H1 (cell line): Measurements from ENCODE around the gene NPHS2. TPM values are rescaled to one million over a fixed set of nuclear protein-coding genes. Genes with fewer than 3 reads are reported as not detected.

ENCODE experiments used
- CTCF ChIA-PET: fragments of 300-600 bp; sonication (Branson Sonifier 250); formaldehyde crosslinking; loops from one replicate; lab custom pipeline; 2021; ENCODE audit not compliant: partially characterized antibody; lab: Charles Lee
- POLR2A ChIA-PET: fragments of 300-600 bp; sonication (Branson Sonifier 250); formaldehyde crosslinking; loops from one replicate; lab custom pipeline; 2021; ENCODE audit warnings: inconsistent platforms; ENCODE audit not compliant: partially characterized antibody; lab: Charles Lee
- DNase-seq, 2 experiments: peaks; one replicate each; pipeline versions ENCODE4 v3.0.0 to v3.0.0-alpha.2; 2010 to 2022; ENCODE audit warnings: low spot score in 2 of 2, low read depth in 1 of 2, mixed read lengths in 1 of 2
- FAIRE-seq: peaks from 2 replicates; lab custom pipeline; 2011; peaks lifted over from hg19 to GRCh38; lab: Jason Lieb, UNC
- H2AFZ ChIP-seq: 2 replicates; pipeline ENCODE4 v1.8.1; 2012; ENCODE audit warnings: low read length, inconsistent platforms
- H2AK5ac ChIP-seq: 2 replicates; pipeline ENCODE4 v1.6.1; 2013; ENCODE audit warnings: low read depth, low read length
- H2BK120ac ChIP-seq: replicated peaks from 2 replicates; pipeline ENCODE3; 2013; ENCODE audit warnings: low read depth, low read length, inconsistent platforms
- H2BK12ac ChIP-seq: 2 replicates; pipeline ENCODE4 v1.6.1; 2013; ENCODE audit warnings: low read depth, low read length
- H2BK15ac ChIP-seq: 2 replicates; pipeline ENCODE4 v1.6.1; 2013; ENCODE audit warnings: low read length
- H2BK20ac ChIP-seq: 2 replicates; pipeline ENCODE4 v1.6.1; 2013; ENCODE audit warnings: low read length
- H2BK5ac ChIP-seq: 2 replicates; pipeline ENCODE4 v1.6.1; 2013; ENCODE audit warnings: low read depth, low read length
- H3K14ac ChIP-seq: 2 replicates; pipeline ENCODE4 v1.6.1; 2013; ENCODE audit warnings: inconsistent platforms; ENCODE audit not compliant: insufficient read length
- H3K18ac ChIP-seq: 2 replicates; pipeline ENCODE4 v1.6.1; 2013; ENCODE audit warnings: low read length; ENCODE audit errors: extremely low read depth
- H3K23ac ChIP-seq: 2 replicates; pipeline ENCODE4 v1.6.1; 2013; ENCODE audit warnings: inconsistent platforms; ENCODE audit not compliant: insufficient read length
- H3K23me2 ChIP-seq: 2 replicates; pipeline ENCODE4 v1.6.1; 2013; ENCODE audit warnings: low read depth, low read length
- H3K27ac ChIP-seq: 2 replicates; pipeline ENCODE4 v1.6.1; 2011; ENCODE audit warnings: low read depth, low read length, inconsistent platforms
- H3K27me3 ChIP-seq, 4 experiments: replicated peaks in 1 of 4; 1 replicate in 1 of 4; 2 replicates in 3 of 4; pipeline versions ENCODE4 v1.6.1 to v1.8.1; 2011 to 2013; ENCODE audit warnings: low read length in 3 of 4, mild to moderate bottlenecking in 3 of 4, inconsistent platforms in 2 of 4, mixed read lengths in 2 of 4, moderate library complexity in 1 of 4; ENCODE audit not compliant: control insufficient read depth in 3 of 4, insufficient read depth in 3 of 4; ENCODE audit errors: extremely low read depth in 1 of 4
- H3K36me3 ChIP-seq, 4 experiments: 2 replicates each; pipeline versions ENCODE4 v1.6.1 to v1.8.1; 2011 to 2013; ENCODE audit warnings: mild to moderate bottlenecking in 4 of 4, low read length in 3 of 4, moderate library complexity in 2 of 4, control low read depth in 1 of 4, inconsistent platforms in 1 of 4; ENCODE audit not compliant: insufficient read depth in 4 of 4, control insufficient read depth in 2 of 4
- H3K4ac ChIP-seq: replicated peaks from 2 replicates; pipeline ENCODE3; 2013; ENCODE audit warnings: low read length, low read depth, mixed read lengths, inconsistent platforms; ENCODE audit not compliant: insufficient read length
- H3K4me1 ChIP-seq, 4 experiments: replicated peaks in 1 of 4; 1 replicate in 1 of 4; 2 replicates in 3 of 4; pipeline versions ENCODE4 v1.6.1 to v1.8.1; 2011 to 2013; ENCODE audit warnings: low read length in 3 of 4, inconsistent platforms in 2 of 4, mixed read lengths in 1 of 4; ENCODE audit not compliant: insufficient read depth in 4 of 4, control insufficient read depth in 3 of 4
- H3K4me2 ChIP-seq, 2 experiments: 2 replicates each; pipeline versions ENCODE4 v1.6.1 to v1.8.1; 2011 to 2013; ENCODE audit warnings: low read depth in 2 of 2, low read length in 2 of 2, control low read depth in 1 of 2, inconsistent platforms in 1 of 2, mild to moderate bottlenecking in 1 of 2; ENCODE audit not compliant: insufficient read depth in 1 of 2
- H3K4me3 ChIP-seq, 4 experiments: fragments of 200-600, 300-600 bp in 1 of 4; sonication (generic), shearing (Covaris generic), sonication (Bioruptor Twin) in 1 of 4; 2 replicates each; pipeline versions ENCODE4 v1.5.1 to v1.8.1; 2011 to 2016; ENCODE audit warnings: low read length in 4 of 4, low read depth in 3 of 4, control low read depth in 2 of 4, inconsistent platforms in 2 of 4, mild to moderate bottlenecking in 2 of 4, mixed read lengths in 1 of 4, moderate library complexity in 1 of 4; ENCODE audit not compliant: insufficient read depth in 2 of 4; ENCODE audit errors: extremely low read depth in 1 of 4
- H3K56ac ChIP-seq: replicated peaks from 2 replicates; pipeline ENCODE3; 2013; ENCODE audit warnings: low read depth, mild to moderate bottlenecking, mixed read lengths, low read length, inconsistent platforms; ENCODE audit not compliant: insufficient read length
- H3K79me1 ChIP-seq: 2 replicates; pipeline ENCODE4 v1.6.1; 2013; ENCODE audit warnings: low read depth, low read length, control low read depth
- H3K79me2 ChIP-seq, 2 experiments: 2 replicates each; pipeline versions ENCODE4 v1.6.1 to v1.8.1; 2012 to 2013; ENCODE audit warnings: low read length in 2 of 2, mild to moderate bottlenecking in 2 of 2, inconsistent platforms in 1 of 2; ENCODE audit not compliant: insufficient read depth in 2 of 2, control insufficient read depth in 1 of 2
- H3K9ac ChIP-seq, 4 experiments: replicated peaks in 1 of 4; 1 replicate in 1 of 4; 2 replicates in 3 of 4; pipeline versions ENCODE4 v1.6.1 to v1.8.1; 2011 to 2013; ENCODE audit warnings: low read depth in 3 of 4, low read length in 3 of 4, control low read depth in 2 of 4, mild to moderate bottlenecking in 2 of 4, moderate library complexity in 2 of 4, inconsistent platforms in 1 of 4; ENCODE audit errors: extremely low read depth in 1 of 4
- H3K9me3 ChIP-seq, 2 experiments: 2 replicates each; pipeline versions ENCODE4 v1.6.1 to v1.8.1; 2012 to 2013; ENCODE audit warnings: mild to moderate bottlenecking in 2 of 2, moderate library complexity in 2 of 2, control low read depth in 1 of 2, inconsistent platforms in 1 of 2, low read depth in 1 of 2, low read length in 1 of 2, mixed read lengths in 1 of 2; ENCODE audit not compliant: insufficient read depth in 2 of 2
- H4K20me1 ChIP-seq, 2 experiments: replicated peaks in 1 of 2; 2 replicates each; pipeline versions ENCODE3 to v1.8.1; 2011 to 2013; ENCODE audit warnings: inconsistent platforms in 2 of 2, low read length in 2 of 2, mild to moderate bottlenecking in 1 of 2; ENCODE audit not compliant: insufficient read depth in 2 of 2, control insufficient read depth in 1 of 2
- H4K5ac ChIP-seq: 2 replicates; pipeline ENCODE4 v1.6.1; 2013; ENCODE audit warnings: low read length, low read depth, mixed read lengths, inconsistent platforms; ENCODE audit not compliant: insufficient read length
- H4K8ac ChIP-seq: 2 replicates; pipeline ENCODE4 v1.8.0; 2013; ENCODE audit warnings: mild to moderate bottlenecking, moderate library complexity, low read length, inconsistent platforms; ENCODE audit not compliant: insufficient read depth; ENCODE audit errors: extremely low read depth
- H4K91ac ChIP-seq: replicated peaks from 2 replicates; pipeline ENCODE3; 2013; ENCODE audit warnings: low read length, mixed read lengths, inconsistent platforms; ENCODE audit not compliant: insufficient read length
- CTBP2 ChIP-seq: IDR thresholded peaks from 2 replicates; pipeline ENCODE4 v1.7.0; 2011; ENCODE audit warnings: borderline replicate concordance, mild to moderate bottlenecking, moderate library complexity, mixed read lengths, low read length; ENCODE audit not compliant: insufficient read depth, insufficient read length
- EGR1 ChIP-seq: IDR thresholded peaks from 2 replicates; pipeline ENCODE4 v1.6.1; 2011; ENCODE audit warnings: low read depth, low read length, borderline replicate concordance
- GABPA ChIP-seq: IDR thresholded peaks from 2 replicates; pipeline ENCODE4 v1.6.1; 2011; ENCODE audit warnings: mild to moderate bottlenecking, low read length, moderate library complexity, borderline replicate concordance; ENCODE audit not compliant: insufficient read depth
- KDM5A ChIP-seq: fragments of 200-600 bp; IDR thresholded peaks from 2 replicates; pipeline ENCODE4 v1.7.1; 2012; ENCODE audit warnings: mild to moderate bottlenecking, low read length, inconsistent platforms, mixed read lengths
- RBBP5 ChIP-seq: IDR thresholded peaks from 2 replicates; pipeline ENCODE4 v1.7.1; 2012; ENCODE audit warnings: low read depth, mild to moderate bottlenecking, inconsistent platforms, low read length, moderate library complexity, borderline replicate concordance
- SIRT6 ChIP-seq: IDR thresholded peaks from one replicate; pipeline ENCODE4 v1.7.1; 2012; ENCODE audit warnings: low read length, inconsistent platforms
- SRF ChIP-seq: IDR thresholded peaks from 2 replicates; pipeline ENCODE4 v1.6.1; 2011; ENCODE audit warnings: mild to moderate bottlenecking, low read depth, low read length, moderate library complexity
- USF2 ChIP-seq: IDR thresholded peaks from 2 replicates; pipeline ENCODE4 v1.6.1; 2011; ENCODE audit warnings: low read length, improper control_type of control experiment
- WGBS, 2 experiments: shearing (Covaris generic) in 1 of 2; methylation state at CpG; one replicate each; pipeline versions ENCODE4 v1.1.6 to v1.1.7; 2013 to 2015; ENCODE audit warnings: low lambda C conversion rate in 2 of 2, mixed read lengths in 2 of 2, inconsistent platforms in 1 of 2, low coverage in 1 of 2, missing lambda C conversion rate in 1 of 2; ENCODE audit not compliant: insufficient replicate concordance in 2 of 2, insufficient coverage in 1 of 2, insufficient read length in 1 of 2; ENCODE audit errors: extremely low coverage in 1 of 2, missing lambda C conversion rate in 1 of 2; 5-methylcytosine and 5-hydroxymethylcytosine counted together
- polyA plus RNA-seq, 7 experiments: library from polyadenylated mRNA; depleted of rRNA in 3 of 7; stranded (reverse) in 5 of 7; unstranded in 2 of 7; fragments of >200 nt in 5 of 7; fragments of 200-250 nt in 2 of 7; gene quantifications; 1 replicate in 5 of 7; 2 replicates in 1 of 7; 4 replicates in 1 of 7; pipeline versions ENCODE4 v1.2.1 to v1.2.3, GENCODE V29; 2011 to 2013; ENCODE audit warnings: missing spikeins in 2 of 7, mixed read lengths in 2 of 7
- total RNA-seq: library from RNA; stranded (reverse); fragmentation: NEBNext Ultra II Directional; extraction: Animal tissue kit (Norgen Biotek cat#: 25700); gene quantifications from 2 replicates; pipeline ENCODE4 v1.2.1, GENCODE V29; 2021
- TF ChIP-seq, protein P1 (sequence below): IDR thresholded peaks from 2 replicates; pipeline ENCODE4 v1.6.1; 2012; ENCODE audit warnings: inconsistent platforms

Gene NPHS2
- total and polyA plus RNA-seq, 2 of the 8 experiments (the other 6 are each of a cell fraction or from before 2014, with no cell fraction given), result not detected

- DNase-seq, result no peak
- CTCF ChIA-PET, result interaction anchor here (0.9 kb wide), 1 partner anchor 9 kb away, joined by 3 read pairs; no protein-coding TSS in a partner anchor
- no peaks in the 10 kb centered on the region for H3K23me2 ChIP-seq
- H2AK5ac ChIP-seq, result no peak overlapping the region
- no peak overlapping the region for H2BK20ac ChIP-seq
- peaks cover 13 to 55% (median 36%) of the 10 kb centered on the region in 4 experiments for H3K27me3 ChIP-seq
- POLR2A ChIA-PET, result no interaction called here
- no peak overlapping the region for H3K4me2 ChIP-seq
- H3K14ac ChIP-seq, result no peak overlapping the region
- 94% methylated on average over 4 of the region's 4 CpGs; no CpG with 5 or more reads in 1 of the 2 experiments for WGBS, 2 experiments
- no peak overlapping the region for H4K8ac ChIP-seq
- H3K79me2 ChIP-seq, result no peaks in the 10 kb centered on the region
- H3K4me1 ChIP-seq, result no peaks in the 10 kb centered on the region; a peak in 1 of 7 replicates
- H2BK120ac ChIP-seq, result no peak overlapping the region
- H3K36me3 ChIP-seq, result no peaks in the 10 kb centered on the region; a peak in 1 of 8 replicates
- peaks cover 3% of the 10 kb centered on the region in 2 experiments; a peak in 2 of 4 replicates for H3K9me3 ChIP-seq
- no peak overlapping the region for H2BK15ac ChIP-seq
- H3K27ac ChIP-seq, result no peak overlapping the region
- no peak overlapping the region for H2BK12ac ChIP-seq
- H2AFZ ChIP-seq, result no peak overlapping the region
- H3K4ac ChIP-seq, result no peak overlapping the region
- H3K4me3 ChIP-seq, result no peak overlapping the region
- no peak overlapping the region for H3K9ac ChIP-seq
- H4K91ac ChIP-seq, result no peak overlapping the region
- H2BK5ac ChIP-seq, result no peak overlapping the region
- H3K56ac ChIP-seq, result no peak overlapping the region
- no peak overlapping the region for H4K5ac ChIP-seq
- H3K23ac ChIP-seq, result no peak overlapping the region
- no peaks in the 10 kb centered on the region for H3K79me1 ChIP-seq
- FAIRE-seq, result no peak
- H3K18ac ChIP-seq, result no peak overlapping the region
- H4K20me1 ChIP-seq, result no peaks in the 10 kb centered on the region
- TF ChIP-seq GABPA, result no peak
- no peak for TF ChIP-seq KDM5A
- no peak for TF ChIP-seq USF2
- TF ChIP-seq RBBP5, result no peak
- no peak for TF ChIP-seq CTBP2
- no peak for TF ChIP-seq SRF
- no peak for TF ChIP-seq EGR1
- no peak for TF ChIP-seq SIRT6
- TF ChIP-seq, protein P1, sequence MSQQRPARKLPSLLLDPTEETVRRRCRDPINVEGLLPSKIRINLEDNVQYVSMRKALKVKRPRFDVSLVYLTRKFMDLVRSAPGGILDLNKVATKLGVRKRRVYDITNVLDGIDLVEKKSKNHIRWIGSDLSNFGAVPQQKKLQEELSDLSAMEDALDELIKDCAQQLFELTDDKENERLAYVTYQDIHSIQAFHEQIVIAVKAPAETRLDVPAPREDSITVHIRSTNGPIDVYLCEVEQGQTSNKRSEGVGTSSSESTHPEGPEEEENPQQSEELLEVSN, result no peak
Observed at GRCh38 chr1:179589509-179589908, 13.8 kb upstream of the NPHS2 start.
